ENCODE results near the gene ACAP2. TPM values are rescaled to one million over a fixed set of nuclear protein-coding genes. Genes with fewer than 3 reads are reported as not detected.

Gene ACAP2
- polyA plus RNA-seq, 6 donors from 2014 or later, result 36.8 to 90.1 (median 81.0) TPM

GRCh38 chr3:195268576-195269309 is 174.1 kb downstream of the ACAP2 start:
- no peak for ATAC-seq (ENCODE audit: low read depth in 2 of 2)
- Mint-ChIP-seq H3K9me3 (no peaks in the 10 kb centered on the region), H3K27me3 (no peaks in the 10 kb centered on the region), H3K27ac (peak overlapping the region in 1 of 6 donors; percentile 65), H3K36me3 (no peaks in the 10 kb centered on the region), H3K4me3 (peak overlapping the region; percentile 35 to 89 (median 76)), H3K4me1 (peaks cover 14 to 24% (median 23%) of the 10 kb centered on the region in 3 donors)
- DNase-seq, result no peak

DNA sequence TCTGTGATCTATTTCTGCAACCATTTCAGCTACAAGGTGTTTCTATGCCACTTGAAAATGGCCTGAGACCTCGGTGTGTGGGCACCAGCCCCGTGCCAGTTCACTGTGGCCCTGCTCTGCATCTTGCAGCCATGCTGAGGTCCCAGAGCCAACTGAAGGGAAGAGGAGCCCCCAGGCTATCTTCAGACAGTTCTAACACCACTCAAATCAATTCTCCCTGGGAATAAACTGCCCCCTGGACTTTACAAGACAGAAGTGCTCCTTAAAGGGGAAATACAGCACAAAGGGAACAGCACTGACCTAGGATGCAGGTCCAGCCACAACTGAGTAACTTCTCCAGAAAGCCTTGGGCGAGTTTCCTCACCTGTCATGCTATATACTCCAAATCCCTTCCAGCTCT is 175.7 kb downstream of the ACAP2 start:
- Mint-ChIP-seq H3K4me3 (no peak overlapping the region), H3K9me3 (no peaks in the 10 kb centered on the region), H3K4me1 (peaks cover 13 to 23% (median 22%) of the 10 kb centered on the region in 3 donors), H3K36me3 (no peaks in the 10 kb centered on the region), H3K27ac (no peak overlapping the region), H3K27me3 (no peaks in the 10 kb centered on the region)
- ATAC-seq (ENCODE audit: low read depth in 2 of 2) (no peak), DNase-seq (no peak)

DNA sequence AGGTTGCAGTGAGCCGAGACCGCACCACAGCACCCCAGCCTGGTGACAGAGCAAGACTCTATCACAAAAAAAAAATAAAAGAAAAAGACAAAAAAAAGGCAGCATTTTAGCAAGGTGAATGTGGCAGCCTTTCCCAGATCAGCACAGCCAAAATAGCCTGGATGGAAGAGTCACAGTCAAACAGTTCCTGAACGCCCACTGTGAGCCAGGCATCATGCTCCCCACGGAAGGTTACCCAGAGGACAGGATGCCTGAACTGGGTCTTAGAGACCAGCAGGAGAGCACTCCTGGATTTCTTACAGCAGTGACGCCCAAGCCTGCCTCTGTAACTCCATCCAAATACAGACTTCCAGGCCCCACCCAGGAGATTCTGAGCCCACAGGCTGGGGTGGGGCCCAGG is 176.4 kb downstream of the ACAP2 start:
- no peaks in the 10 kb centered on the region for H3K36me3 Mint-ChIP-seq
- ATAC-seq (ENCODE audit: low read depth in 2 of 2), result no peak
- DNase-seq, result no peak
- H3K9me3 Mint-ChIP-seq, result no peaks in the 10 kb centered on the region
- H3K27ac Mint-ChIP-seq, result no peak overlapping the region
- H3K27me3 Mint-ChIP-seq, result no peaks in the 10 kb centered on the region
- H3K4me3 Mint-ChIP-seq, result peak overlapping the region in 1 of 8 donors; percentile 26
- peaks cover 11 to 18% (median 17%) of the 10 kb centered on the region in 3 donors for H3K4me1 Mint-ChIP-seq

DNA sequence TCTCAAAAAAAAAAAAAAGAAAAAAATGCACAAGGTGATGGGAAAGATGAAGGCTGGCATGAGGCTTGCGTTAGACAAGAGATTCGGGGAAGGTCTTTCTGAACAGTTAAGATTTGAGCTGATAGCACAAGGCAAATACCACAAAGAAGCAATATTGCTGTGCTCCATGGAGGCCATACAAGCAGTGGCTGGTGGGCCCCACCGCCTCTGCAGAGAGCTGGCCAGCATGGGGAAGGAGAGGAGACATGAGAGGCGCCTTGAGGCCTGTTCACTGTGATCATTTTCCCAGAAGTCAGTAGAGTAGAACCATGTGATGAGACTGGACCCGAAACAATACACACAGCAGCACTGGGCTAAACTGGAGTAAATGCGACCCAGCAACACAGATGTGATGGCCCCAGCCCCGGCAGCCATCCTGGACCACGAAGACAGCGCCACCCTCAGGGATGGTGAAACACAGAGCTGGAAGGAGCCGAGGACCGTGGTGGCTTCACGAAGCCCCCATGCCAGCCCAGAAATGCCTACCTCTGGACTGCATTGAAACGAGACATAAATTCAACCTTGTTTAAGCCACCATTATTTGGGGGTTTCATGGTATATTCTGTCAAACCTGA is 177.3 kb downstream of the ACAP2 start:
- no peak for DNase-seq
- Mint-ChIP-seq H3K27ac (no peak overlapping the region), H3K4me3 (no peak overlapping the region), H3K36me3 (no peaks in the 10 kb centered on the region), H3K4me1 (peaks cover 15 to 28% (median 24%) of the 10 kb centered on the region in 3 donors), H3K27me3 (no peaks in the 10 kb centered on the region), H3K9me3 (no peaks in the 10 kb centered on the region)
- no peak for ATAC-seq (ENCODE audit: low read depth in 2 of 2)

DNA sequence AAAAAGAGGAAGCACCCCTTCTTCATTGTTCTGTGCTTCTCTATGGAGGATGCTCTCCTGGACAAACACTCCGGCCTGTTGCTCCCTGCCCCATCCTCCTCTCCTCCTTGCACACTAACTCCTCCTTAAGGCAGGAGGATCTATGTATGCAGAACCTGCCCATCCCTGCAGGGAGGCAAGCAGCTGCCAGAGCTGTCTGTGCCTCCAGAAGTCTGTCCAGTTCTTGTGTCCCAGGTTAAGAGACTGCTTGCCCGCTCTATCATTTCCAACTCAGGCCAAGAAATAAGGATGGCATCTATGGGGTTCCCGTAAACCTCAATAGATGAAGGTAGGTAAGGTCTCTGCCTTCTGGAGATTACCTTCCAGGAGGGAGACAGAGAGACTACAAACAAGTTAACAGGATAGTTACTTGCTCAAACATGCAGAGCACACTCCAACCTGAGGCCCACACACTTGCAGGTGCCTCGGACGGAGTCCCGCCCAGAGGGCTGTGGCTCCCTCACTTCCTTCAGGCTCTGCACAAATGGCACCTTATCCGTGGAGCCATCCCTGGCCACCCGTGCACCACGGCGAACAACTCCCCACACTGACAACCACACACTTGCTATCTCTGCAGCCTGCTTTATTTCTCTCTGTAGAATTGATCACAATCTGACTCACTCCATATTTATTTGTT is 178.8 kb downstream of the ACAP2 start:
- Mint-ChIP-seq H3K4me3 (peak overlapping the region in 1 of 8 donors; percentile 44), H3K27me3 (no peaks in the 10 kb centered on the region), H3K27ac (peak overlapping the region in 2 of 6 donors; percentile 39 to 42), H3K4me1 (peaks cover 10 to 16% (median 14%) of the 10 kb centered on the region in 3 donors), H3K36me3 (no peaks in the 10 kb centered on the region), H3K9me3 (no peaks in the 10 kb centered on the region)
- no peak for ATAC-seq (ENCODE audit: low read depth in 2 of 2)
- DNase-seq, result no peak

DNA sequence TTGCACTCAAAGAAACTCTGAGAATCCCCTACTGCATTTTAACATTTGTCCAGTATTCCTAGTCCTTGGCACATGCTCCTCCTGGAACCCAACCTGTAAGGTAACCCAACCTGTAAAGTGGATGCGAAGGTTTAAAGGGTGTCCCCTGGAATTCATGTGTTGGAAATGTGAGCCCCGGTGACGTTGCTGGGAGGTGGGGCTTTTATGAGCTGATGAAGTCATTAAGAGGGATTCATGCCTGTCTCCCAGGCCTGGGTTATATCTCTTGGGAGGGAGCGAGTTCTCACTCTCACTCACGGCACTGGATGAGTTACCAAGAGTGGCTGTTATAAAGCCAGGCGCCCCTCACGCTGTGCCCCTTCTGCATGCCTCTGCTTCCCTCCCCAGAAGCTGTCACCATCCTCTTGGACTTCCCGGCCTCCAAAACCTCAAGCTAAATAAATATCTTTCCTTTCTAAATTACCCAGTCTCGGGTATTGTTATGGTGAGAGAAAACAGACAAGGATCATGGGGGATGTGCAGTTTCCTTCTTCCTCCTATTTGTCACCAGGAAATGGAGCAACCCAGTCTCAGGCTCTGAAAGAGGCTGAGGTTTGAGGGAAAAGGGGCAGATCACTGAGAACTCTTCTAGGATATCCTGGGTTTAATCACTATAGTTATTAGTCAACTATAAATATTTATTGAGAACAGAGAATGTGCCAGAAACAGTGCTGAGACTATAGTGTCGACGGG is 179.5 kb downstream of the ACAP2 start:
- Mint-ChIP-seq H3K27me3 (no peaks in the 10 kb centered on the region), H3K27ac (peak overlapping the region in 2 of 6 donors; percentile 14 to 39), H3K9me3 (no peaks in the 10 kb centered on the region), H3K4me1 (peaks cover 8 to 16% (median 15%) of the 10 kb centered on the region in 3 donors), H3K36me3 (no peaks in the 10 kb centered on the region), H3K4me3 (peak overlapping the region in 1 of 8 donors; percentile 46)
- no peak for ATAC-seq (ENCODE audit: low read depth in 2 of 2)
- DNase-seq, result no peak

- no peaks in the 10 kb centered on the region for H3K36me3 Mint-ChIP-seq
- no peaks in the 10 kb centered on the region for H3K27me3 Mint-ChIP-seq
- peaks cover 13 to 19% (median 18%) of the 10 kb centered on the region in 3 donors for H3K4me1 Mint-ChIP-seq
- ATAC-seq (ENCODE audit: low read depth in 2 of 2), result no peak
- no peaks in the 10 kb centered on the region for H3K9me3 Mint-ChIP-seq
- H3K4me3 Mint-ChIP-seq, result no peak overlapping the region
- DNase-seq, result no peak
- H3K27ac Mint-ChIP-seq, result no peak overlapping the region
These were observed 180.9 kb downstream of the ACAP2 start for GRCh38 chr3:195261925-195262324.

GRCh38 chr3:195260280-195260905 is 182.4 kb downstream of the ACAP2 start:
- H3K4me3 Mint-ChIP-seq, result peak overlapping the region; percentile 76 to 91 (median 85)
- H3K27me3 Mint-ChIP-seq, result no peaks in the 10 kb centered on the region
- peak; percentile 32 for DNase-seq
- ATAC-seq (ENCODE audit: low read depth in 2 of 2), result peak in 1 of 2 donors; percentile 1
- H3K4me1 Mint-ChIP-seq, result peaks cover 13 to 26% (median 19%) of the 10 kb centered on the region in 3 donors
- H3K36me3 Mint-ChIP-seq, result no peaks in the 10 kb centered on the region
- H3K9me3 Mint-ChIP-seq, result no peaks in the 10 kb centered on the region
- H3K27ac Mint-ChIP-seq, result peak overlapping the region; percentile 6 to 89 (median 50)

DNA sequence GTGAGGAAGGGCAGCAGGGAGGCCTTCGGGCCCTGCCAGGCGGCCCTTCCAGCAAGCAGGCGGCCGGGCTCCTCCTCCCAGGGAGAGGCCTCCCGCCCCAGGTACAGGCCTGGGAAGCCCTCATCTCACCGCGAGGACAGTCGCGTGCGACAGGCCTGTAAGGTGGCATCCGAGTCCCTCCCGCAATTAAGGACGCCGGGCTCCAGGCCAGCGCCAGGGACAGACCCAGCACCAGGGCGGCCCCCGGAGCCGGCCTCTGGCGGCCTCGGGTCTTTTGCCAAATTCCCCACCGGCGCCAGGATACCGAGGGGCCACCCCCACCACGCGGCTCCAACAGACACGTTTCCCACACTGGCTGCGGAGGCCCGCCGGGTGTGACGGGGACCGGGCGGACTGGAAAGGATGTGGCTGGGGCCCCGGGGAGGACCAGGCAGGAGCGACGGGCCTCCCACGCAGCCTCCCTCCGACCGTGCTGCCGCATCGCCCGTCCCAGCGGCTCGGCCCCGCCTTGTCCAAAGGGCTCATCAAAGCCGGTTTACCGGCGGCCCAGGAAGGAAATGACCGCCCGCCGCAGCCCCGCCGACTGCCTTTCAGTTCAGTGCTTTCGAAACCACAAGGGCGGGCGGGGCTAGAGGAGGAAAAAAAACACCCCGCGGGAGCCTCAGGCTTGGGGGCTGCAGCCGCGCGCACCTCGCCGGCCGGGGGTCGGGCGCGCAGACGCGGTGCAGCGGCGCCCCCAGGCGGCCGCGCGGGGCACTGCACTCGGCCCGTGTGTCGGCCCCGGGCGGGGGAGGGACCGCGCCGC is 183.1 kb downstream of the ACAP2 start:
- H3K4me3 Mint-ChIP-seq, result peak overlapping the region; percentile 76 to 89 (median 78)

GRCh38 chr3:195259154-195259474 is 183.7 kb downstream of the ACAP2 start:
- DNase-seq (no peak), ATAC-seq (ENCODE audit: low read depth in 2 of 2) (no peak)
- Mint-ChIP-seq H3K4me3 (peak overlapping the region; percentile 26 to 78 (median 52)), H3K27ac (peak overlapping the region in 5 of 6 donors; percentile 66 to 97 (median 89)), H3K36me3 (no peaks in the 10 kb centered on the region), H3K4me1 (peaks cover 13 to 26% (median 19%) of the 10 kb centered on the region in 3 donors), H3K9me3 (no peaks in the 10 kb centered on the region), H3K27me3 (no peaks in the 10 kb centered on the region)

More for the DNA sequence above, 183.1 kb downstream of the ACAP2 start:
- ATAC-seq (ENCODE audit: low read depth in 2 of 2) (peak; percentile 84 to 85), DNase-seq (peak; percentile 94)
- H3K27me3 Mint-ChIP-seq, result no peaks in the 10 kb centered on the region
- H3K36me3 Mint-ChIP-seq, result no peaks in the 10 kb centered on the region
- H3K4me1 Mint-ChIP-seq, result peaks cover 13 to 26% (median 19%) of the 10 kb centered on the region in 3 donors
- H3K9me3 Mint-ChIP-seq, result no peaks in the 10 kb centered on the region
- peak overlapping the region; percentile 59 to 95 (median 87) for H3K27ac Mint-ChIP-seq

DNA sequence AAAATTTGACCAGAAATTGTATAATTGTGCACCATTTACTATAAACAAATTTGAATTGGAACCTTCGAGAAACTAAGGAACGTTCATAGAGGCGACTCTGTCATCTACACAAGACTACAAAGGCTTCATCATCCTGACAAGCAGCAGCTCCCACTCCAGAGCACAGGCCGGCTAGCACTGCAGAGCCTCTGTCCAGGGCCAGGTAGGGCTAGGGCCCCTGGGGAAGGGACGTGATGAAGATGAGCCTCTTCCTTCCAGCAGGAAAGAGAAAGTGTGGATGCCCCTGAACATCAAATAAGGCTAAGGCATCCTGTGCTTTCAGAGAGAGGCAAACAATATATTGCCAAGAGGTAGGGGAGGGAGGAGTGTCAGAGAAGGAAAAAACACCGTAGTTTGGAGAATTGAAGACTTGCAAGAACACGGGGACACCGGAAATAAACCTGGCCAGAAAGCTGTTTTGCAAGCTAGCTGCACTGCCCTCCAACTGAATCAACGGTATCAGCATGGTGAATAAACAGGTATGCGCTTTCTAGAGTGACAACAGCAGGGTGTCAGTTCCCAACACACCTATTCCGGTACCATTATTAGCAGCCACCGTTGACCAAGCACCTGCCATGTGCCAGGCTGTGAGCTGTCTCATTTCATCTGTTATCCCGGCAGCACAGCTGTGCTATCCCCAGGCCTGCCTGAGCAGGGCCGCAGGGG is 184.2 kb downstream of the ACAP2 start:
- Mint-ChIP-seq H3K36me3 (no peaks in the 10 kb centered on the region), H3K4me3 (peak overlapping the region; percentile 26 to 78 (median 64)), H3K4me1 (peaks cover 13 to 26% (median 19%) of the 10 kb centered on the region in 3 donors), H3K27me3 (no peaks in the 10 kb centered on the region), H3K9me3 (no peaks in the 10 kb centered on the region), H3K27ac (peak overlapping the region; percentile 66 to 97 (median 86))
- no peak for DNase-seq
- no peak for ATAC-seq (ENCODE audit: low read depth in 2 of 2)

All from naive B cell (primary cell).